ENCODE data around the gene EXOC3L4. TPM values are rescaled to one million over a fixed set of nuclear protein-coding genes. Genes with fewer than 3 reads are reported as not detected.
A peak's percentile ranks its signal among the peaks of the same experiment; 100 is the strongest.

Gene EXOC3L4
- total RNA-seq, 2 donors from 2014 or later, result 0.37 TPM; not detected in 1

DNA sequence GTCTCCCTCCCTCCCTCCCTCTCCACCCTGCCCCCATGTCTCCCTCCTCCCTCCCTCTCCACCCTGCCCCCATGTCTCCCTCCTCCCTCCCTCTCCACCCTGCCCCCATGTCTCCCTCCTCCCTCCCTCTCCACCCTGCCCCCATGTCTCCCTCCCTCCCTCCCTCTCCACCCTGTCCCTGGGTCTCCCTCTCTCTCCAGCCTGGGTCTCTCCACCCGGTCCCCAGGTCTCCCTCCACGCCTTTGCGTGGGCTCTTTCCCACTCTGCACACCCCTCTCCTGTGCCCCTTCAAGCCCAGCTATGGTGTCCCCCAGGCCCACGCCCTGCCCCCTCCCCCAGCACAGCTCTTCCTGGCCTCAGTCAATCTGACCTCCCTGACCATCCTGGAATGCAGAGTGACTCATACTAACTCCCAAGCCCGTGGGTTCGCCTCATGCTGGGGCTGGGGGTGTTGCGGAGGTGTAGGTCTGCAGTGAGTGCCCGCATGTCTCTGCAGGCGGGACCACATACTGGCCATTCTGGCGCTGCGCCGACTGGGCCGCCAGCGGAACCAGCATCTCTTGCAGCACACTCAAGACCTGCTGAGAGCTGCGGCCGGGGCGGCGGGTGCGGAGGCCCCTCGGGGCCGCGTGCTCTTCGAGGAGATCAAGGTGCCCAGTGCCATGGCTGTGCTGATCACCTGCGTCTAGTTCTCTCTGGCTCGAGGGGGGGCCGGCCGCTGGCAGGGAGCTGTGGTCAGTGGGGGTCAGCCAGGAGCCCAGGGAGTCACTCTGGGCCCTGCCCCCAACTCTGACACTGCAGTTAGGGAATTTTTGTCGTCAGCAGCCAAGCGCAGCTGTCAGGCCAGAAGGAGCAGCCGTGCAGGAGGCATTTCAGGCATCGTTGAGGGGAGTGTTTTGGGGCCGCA is 15.3 kb downstream of the EXOC3L4 start:
- peak overlapping the region in 1 of 2 donors; percentile 42 for H3K27ac ChIP-seq
- no peak for DNase-seq (ENCODE audit: low spot score)

DNA sequence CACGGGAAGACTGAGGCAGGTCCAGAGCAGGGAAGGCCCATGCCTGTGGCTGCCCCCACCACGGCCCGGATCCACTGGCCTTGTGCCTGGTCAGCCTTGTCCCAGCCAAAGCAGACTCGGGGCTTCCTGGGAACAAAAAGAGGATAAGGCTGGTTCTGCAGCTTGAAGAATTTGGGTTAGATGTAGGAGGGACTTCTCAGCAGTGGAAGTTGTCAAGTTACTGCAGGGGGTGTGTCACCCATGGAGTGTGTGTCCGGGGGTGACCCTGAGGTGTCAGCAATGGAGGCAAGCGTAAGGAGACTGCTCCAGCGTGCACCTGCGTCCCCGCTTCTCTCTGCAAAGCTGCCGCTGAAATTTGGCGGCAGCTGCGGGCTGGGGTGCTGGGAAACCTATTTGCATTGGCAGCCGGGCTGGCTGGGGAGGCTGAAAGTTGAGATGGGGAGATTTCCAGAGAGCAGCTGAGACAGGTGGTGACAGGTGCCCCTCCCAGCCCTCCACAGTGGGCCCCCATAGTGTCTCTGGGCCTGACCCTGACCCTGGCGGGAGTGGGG is 16.2 kb downstream of the EXOC3L4 start:
- Histone ChIP-seq H3K4me3 (no peak overlapping the region), H3K27me3 (no peaks in the 10 kb centered on the region), H3K4me1 (peaks cover 0 to 35% of the 10 kb centered on the region in 2 donors), H3K36me3 (no peaks in the 10 kb centered on the region), H3K9me3 (no peaks in the 10 kb centered on the region), H3K27ac (peak overlapping the region in 1 of 2 donors; percentile 42)
- TF ChIP-seq, protein P1, sequence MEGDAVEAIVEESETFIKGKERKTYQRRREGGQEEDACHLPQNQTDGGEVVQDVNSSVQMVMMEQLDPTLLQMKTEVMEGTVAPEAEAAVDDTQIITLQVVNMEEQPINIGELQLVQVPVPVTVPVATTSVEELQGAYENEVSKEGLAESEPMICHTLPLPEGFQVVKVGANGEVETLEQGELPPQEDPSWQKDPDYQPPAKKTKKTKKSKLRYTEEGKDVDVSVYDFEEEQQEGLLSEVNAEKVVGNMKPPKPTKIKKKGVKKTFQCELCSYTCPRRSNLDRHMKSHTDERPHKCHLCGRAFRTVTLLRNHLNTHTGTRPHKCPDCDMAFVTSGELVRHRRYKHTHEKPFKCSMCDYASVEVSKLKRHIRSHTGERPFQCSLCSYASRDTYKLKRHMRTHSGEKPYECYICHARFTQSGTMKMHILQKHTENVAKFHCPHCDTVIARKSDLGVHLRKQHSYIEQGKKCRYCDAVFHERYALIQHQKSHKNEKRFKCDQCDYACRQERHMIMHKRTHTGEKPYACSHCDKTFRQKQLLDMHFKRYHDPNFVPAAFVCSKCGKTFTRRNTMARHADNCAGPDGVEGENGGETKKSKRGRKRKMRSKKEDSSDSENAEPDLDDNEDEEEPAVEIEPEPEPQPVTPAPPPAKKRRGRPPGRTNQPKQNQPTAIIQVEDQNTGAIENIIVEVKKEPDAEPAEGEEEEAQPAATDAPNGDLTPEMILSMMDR (IDR thresholded peaks at IDR 0.05), result no peak
- no peak for DNase-seq (ENCODE audit: low spot score)

More for the DNA sequence above, 15.3 kb downstream of the EXOC3L4 start:
- Histone ChIP-seq H3K27me3 (peaks cover 0 to under 1% of the 10 kb centered on the region in 2 donors), H3K36me3 (no peaks in the 10 kb centered on the region), H3K4me1 (peaks cover 0 to 37% of the 10 kb centered on the region in 2 donors), H3K4me3 (no peak overlapping the region), H3K9me3 (no peaks in the 10 kb centered on the region)
- TF ChIP-seq, protein P1 (IDR thresholded peaks at IDR 0.05), result no peak

DNA sequence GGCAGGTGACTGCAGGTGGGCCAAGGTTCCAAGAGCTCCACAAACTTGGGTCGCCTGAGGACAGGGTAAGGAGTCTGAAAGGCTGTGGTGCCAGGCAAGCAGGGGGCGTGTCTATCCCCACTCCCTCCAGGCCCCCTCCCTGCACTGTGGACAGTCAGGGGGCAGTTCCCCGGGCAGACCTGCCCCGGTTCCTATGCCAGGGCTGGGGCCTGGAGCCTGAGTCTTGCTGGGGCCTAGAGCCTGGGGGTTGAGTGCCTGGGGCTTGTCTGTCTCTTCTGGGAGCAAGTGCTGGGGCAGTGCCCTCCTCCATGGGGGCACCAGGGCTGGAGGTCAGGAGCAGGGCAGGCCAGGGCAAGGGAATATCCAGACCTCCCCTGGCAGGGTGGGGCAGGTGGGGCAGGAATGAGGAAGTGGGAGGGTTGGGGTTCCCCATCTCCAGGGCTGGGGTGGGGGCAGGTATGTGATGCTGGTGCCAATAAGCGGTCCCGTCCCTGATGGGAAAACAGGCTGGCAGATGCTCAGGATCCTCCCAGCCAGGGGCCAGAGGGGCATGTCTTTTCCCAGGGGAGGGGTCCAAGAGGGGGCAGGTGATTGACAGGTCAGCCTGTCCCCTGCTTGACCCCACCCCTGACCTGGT is 16.8 kb downstream of the EXOC3L4 start:
- Histone ChIP-seq H3K4me3 (no peak overlapping the region), H3K9me3 (no peaks in the 10 kb centered on the region), H3K36me3 (no peaks in the 10 kb centered on the region), H3K27me3 (no peaks in the 10 kb centered on the region), H3K27ac (no peak overlapping the region), H3K4me1 (peaks cover 0 to 35% of the 10 kb centered on the region in 2 donors)
- DNase-seq (ENCODE audit: low spot score), result no peak
- TF ChIP-seq, protein P1 (IDR thresholded peaks at IDR 0.05), result no peak

DNA sequence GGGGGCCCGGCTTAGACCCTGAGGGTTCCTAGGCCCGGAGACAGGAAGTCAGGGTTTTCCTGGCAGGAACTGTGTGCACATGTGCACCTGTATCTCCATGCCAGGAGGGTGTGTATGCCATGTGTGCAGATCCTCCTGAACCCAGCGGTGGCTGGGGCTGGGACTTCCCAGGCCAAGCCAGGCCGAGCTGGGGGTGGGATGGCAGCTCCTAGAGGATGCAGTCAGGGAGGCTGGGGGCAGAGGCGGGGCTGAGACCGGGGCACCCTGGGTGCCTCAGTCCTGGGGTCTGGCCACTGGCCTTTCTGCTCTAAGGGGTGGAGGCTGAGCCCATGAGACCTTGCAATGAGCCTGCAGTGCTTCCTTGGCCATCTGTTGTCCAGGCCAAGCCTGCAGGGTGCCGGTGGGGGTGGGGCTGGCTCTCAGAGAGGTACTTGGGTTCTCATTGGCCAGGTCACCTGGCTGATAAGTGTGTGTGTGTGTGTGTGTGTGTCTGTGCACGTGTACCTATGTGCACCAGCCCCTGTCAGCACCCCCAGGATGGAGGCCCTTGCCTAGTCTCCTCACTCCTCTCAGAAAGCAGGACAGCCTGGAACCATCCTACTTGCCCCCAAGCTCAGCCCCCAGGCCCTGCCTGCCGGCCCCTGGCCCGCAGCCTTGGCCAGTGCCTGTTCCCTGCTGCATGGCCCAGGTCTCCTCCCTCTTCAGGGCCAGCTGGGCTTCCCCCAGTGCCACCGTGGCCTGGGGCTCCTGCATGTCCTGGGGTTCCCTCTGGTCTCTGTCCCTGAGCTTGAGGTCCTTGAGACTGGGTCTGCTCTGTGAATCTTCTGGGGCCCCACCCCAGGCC is 18.1 kb downstream of the EXOC3L4 start:
- TF ChIP-seq, protein P1 (IDR thresholded peaks at IDR 0.05), result no peak
- Histone ChIP-seq H3K4me1 (peaks cover 0 to 36% of the 10 kb centered on the region in 2 donors), H3K27me3 (no peaks in the 10 kb centered on the region), H3K9me3 (no peaks in the 10 kb centered on the region), H3K36me3 (no peaks in the 10 kb centered on the region), H3K27ac (no peak overlapping the region), H3K4me3 (no peak overlapping the region)
- no peak for DNase-seq (ENCODE audit: low spot score)

DNA sequence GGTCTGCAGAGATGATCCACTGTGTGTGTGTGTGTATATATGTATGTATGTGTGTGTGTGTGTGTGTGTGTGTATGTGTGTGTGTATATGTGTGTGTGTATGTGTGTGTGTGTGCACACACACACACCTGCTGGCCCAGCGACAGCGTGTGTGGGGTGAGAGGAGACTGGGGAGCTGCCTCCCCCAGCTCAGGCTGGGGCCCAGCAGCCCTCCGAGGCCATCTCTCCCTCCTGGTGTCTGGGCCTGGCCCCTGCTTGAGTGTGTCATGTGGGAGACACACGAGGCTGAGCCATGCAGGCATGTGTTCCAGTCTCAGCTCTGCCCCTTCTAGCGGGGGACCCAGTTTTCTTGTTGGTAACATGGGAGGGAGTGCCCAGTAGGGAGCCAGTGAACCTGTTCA is 18.8 kb downstream of the EXOC3L4 start:
- no peak for DNase-seq (ENCODE audit: low spot score)
- Histone ChIP-seq H3K9me3 (no peaks in the 10 kb centered on the region), H3K4me1 (peaks cover 0 to 42% of the 10 kb centered on the region in 2 donors), H3K27ac (no peak overlapping the region), H3K36me3 (no peaks in the 10 kb centered on the region), H3K4me3 (no peak overlapping the region), H3K27me3 (no peaks in the 10 kb centered on the region)
- TF ChIP-seq, protein P1 (IDR thresholded peaks at IDR 0.05), result no peak
